K562 (cell line): ENCODE data around the gene STOML3. TPM values are rescaled to one million over a fixed set of nuclear protein-coding genes. Genes with fewer than 3 reads are reported as not detected.

Source experiments
- ATAC-seq: fragments of 200-7000 bp; cut with Tn5 transposase; 3 replicates; pipeline ENCODE4 v1.9.1; 2020; ENCODE audit warnings: moderate library complexity
- BruUV-seq: library from RNA; stranded (reverse); fragments of 400-500 nt; replicated peaks from 2 replicates; lab custom pipeline; 2021; lab: Mats Ljungman, UMichigan
- CTCF ChIA-PET: fragments of 300-600 bp; formaldehyde crosslinking; extraction: SDS; loops from one replicate; lab custom pipeline; 2021; ENCODE audit warnings: low intra/inter-chr PET ratio; lab: Yijun Ruan, JAX
- POLR2A ChIA-PET: fragments of 300-600, 350-650 bp; sonication (Branson Sonifier 250); formaldehyde crosslinking; extraction: SDS; loops from one replicate; lab custom pipeline; 2021; ENCODE audit warnings: antibody characterized with exemption, inconsistent platforms; lab: Yijun Ruan, JAX
- DNase-seq, 4 experiments: peaks; one replicate each; pipeline versions ENCODE4 v3.0.0 to v3.0.0-alpha.2; 2011 to 2018; ENCODE audit warnings: low spot score in 3 of 4, mixed read lengths in 3 of 4; ENCODE audit errors: extremely low read depth in 1 of 4
- FAIRE-seq: peaks from 2 replicates; lab custom pipeline; 2011; peaks lifted over from hg19 to GRCh38; lab: Jason Lieb, UNC
- H2AFZ ChIP-seq: 2 replicates; pipeline ENCODE4 v1.6.0; 2011; ENCODE audit warnings: low read depth, low read length, control low read depth, inconsistent platforms
- H3K27ac ChIP-seq: fragments of 200-600 bp; 3 replicates; pipeline ENCODE4 v1.8.0; 2011; ENCODE audit warnings: low read depth, mild to moderate bottlenecking, control low read depth, inconsistent platforms, low read length, moderate library complexity, mixed read lengths; ENCODE audit errors: extremely low read depth
- H3K27me3 ChIP-seq, 2 experiments: fragments of 300-600 bp in 1 of 2; 2 replicates in 1 of 2; 3 replicates in 1 of 2; pipeline versions ENCODE4 v1.6.0 to v1.8.0; 2011; ENCODE audit warnings: inconsistent platforms in 2 of 2, low read length in 2 of 2, mild to moderate bottlenecking in 1 of 2, mixed read lengths in 1 of 2, moderate library complexity in 1 of 2; ENCODE audit not compliant: control insufficient read depth in 2 of 2, insufficient read depth in 2 of 2
- H3K36me3 ChIP-seq: fragments of 300-600 bp; 3 replicates; pipeline ENCODE4 v1.8.0; 2011; ENCODE audit warnings: mild to moderate bottlenecking, low read length, inconsistent platforms; ENCODE audit not compliant: control insufficient read depth, insufficient read depth
- H3K4me1 ChIP-seq, 2 experiments: fragments of 200-600 bp in 1 of 2; replicated peaks in 1 of 2; 2 replicates in 1 of 2; 3 replicates in 1 of 2; pipeline versions ENCODE4 v1.5.1 to v1.8.0; 2011; ENCODE audit warnings: inconsistent platforms in 2 of 2, low read length in 2 of 2, mild to moderate bottlenecking in 1 of 2, mixed read lengths in 1 of 2, moderate library complexity in 1 of 2; ENCODE audit not compliant: control insufficient read depth in 2 of 2, insufficient read depth in 2 of 2
- H3K4me2 ChIP-seq: 2 replicates; pipeline ENCODE4 v1.6.1; 2011; ENCODE audit warnings: low read length, control low read depth, inconsistent platforms, mixed read lengths; ENCODE audit not compliant: insufficient read depth
- H3K4me3 ChIP-seq: fragments of 200-600 bp; sonication (generic), shearing (Covaris generic); 2 replicates; pipeline ENCODE4 v1.5.1; 2016; ENCODE audit warnings: control low read depth, inconsistent platforms
- H3K79me2 ChIP-seq: fragments of 200-600 bp; 3 replicates; pipeline ENCODE4 v1.8.0; 2011; ENCODE audit warnings: low read length, inconsistent platforms; ENCODE audit not compliant: control insufficient read depth, insufficient read depth
- H3K9ac ChIP-seq, 2 experiments: 2 replicates each; pipeline versions ENCODE4 v1.6.0 to v1.6.1; 2011; ENCODE audit warnings: low read depth in 2 of 2, low read length in 2 of 2, control low read depth in 1 of 2, inconsistent platforms in 1 of 2, mild to moderate bottlenecking in 1 of 2, mixed read lengths in 1 of 2; ENCODE audit not compliant: insufficient read depth in 1 of 2
- H3K9me1 ChIP-seq: one replicate; pipeline ENCODE4 v1.6.0; 2011; ENCODE audit warnings: inconsistent platforms, mild to moderate bottlenecking, low read length, moderate library complexity; ENCODE audit not compliant: control insufficient read depth, insufficient read depth
- H3K9me3 ChIP-seq: replicated peaks from 2 replicates; pipeline ENCODE4 v1.5.1; 2011; ENCODE audit warnings: low read depth, low read length, inconsistent platforms; ENCODE audit not compliant: control insufficient read depth, insufficient read depth
- H4K20me1 ChIP-seq: replicated peaks from 2 replicates; pipeline ENCODE4 v1.6.1; 2011; ENCODE audit warnings: low read length, inconsistent platforms, mixed read lengths; ENCODE audit not compliant: control insufficient read depth, insufficient read depth
- BMI1 ChIP-seq: fragments of 150-350 bp; IDR thresholded peaks from 2 replicates; pipeline ENCODE4 v1.6.1; 2014; ENCODE audit warnings: low read length
- CCAR2 ChIP-seq: fragments of 200-400 bp; formaldehyde crosslinking; IDR thresholded peaks from 2 replicates; pipeline ENCODE4 v1.6.1; 2017; ENCODE audit warnings: mild to moderate bottlenecking, low read depth, low read length
- ID3 ChIP-seq, 2 experiments: fragments of 250-450 bp in 1 of 2; fragments of 450-650 bp in 1 of 2; sonication (Bioruptor Pico) in 1 of 2; IDR thresholded peaks; 2 replicates each; pipeline versions ENCODE4 v1.6.1 to v1.8.0; 2016 to 2021; ENCODE audit warnings: mild to moderate bottlenecking in 2 of 2, moderate library complexity in 2 of 2, missing compliant biosample characterization in 1 of 2, missing genetic modification characterization in 1 of 2
- KAT2B ChIP-seq: IDR thresholded peaks from one replicate; pipeline ENCODE4 v1.6.1; 2012; ENCODE audit warnings: low read depth, mild to moderate bottlenecking, control low read depth, inconsistent platforms, low read length, moderate library complexity
- MCM7 ChIP-seq, 2 experiments: fragments of 450-650 bp; IDR thresholded peaks; 2 replicates each; pipeline ENCODE4 v1.6.1; 2016 to 2018
- SIN3A ChIP-seq, 2 experiments: fragments of 150-350 bp in 1 of 2; IDR thresholded peaks; 2 replicates each; pipeline ENCODE4 v1.6.1; 2011 to 2016; ENCODE audit warnings: borderline replicate concordance in 2 of 2, low read depth in 2 of 2, low read length in 2 of 2, mild to moderate bottlenecking in 2 of 2, moderate library complexity in 2 of 2; ENCODE audit not compliant: control insufficient read depth in 1 of 2
- SMARCB1 ChIP-seq: IDR thresholded peaks from 2 replicates; pipeline ENCODE4 v1.6.1; 2011; ENCODE audit warnings: improper control_type of control experiment, low read depth; ENCODE audit not compliant: insufficient read length
- ZBTB33 ChIP-seq: sonication (generic); formaldehyde crosslinking; IDR thresholded peaks from 2 replicates; pipeline ENCODE4 v1.8.1; 2023; ENCODE audit warnings: mild to moderate bottlenecking, missing genetic modification reagents
- ZBTB43 ChIP-seq: sonication (generic); formaldehyde crosslinking; IDR thresholded peaks from 2 replicates; pipeline ENCODE4 v1.8.0; 2023; ENCODE audit warnings: mild to moderate bottlenecking, missing genetic modification reagents
- ZNF143 ChIP-seq: sonication (generic); formaldehyde crosslinking; IDR thresholded peaks from 2 replicates; pipeline ENCODE4 v1.9.0; 2022; ENCODE audit warnings: mild to moderate bottlenecking, missing genetic modification reagents
- WGBS: fragments of 100-300 bp; shearing (Covaris generic); methylation state at CpG from one replicate; pipeline ENCODE4 v1.1.6; 2016; ENCODE audit warnings: low coverage, mixed read lengths; ENCODE audit not compliant: insufficient coverage; ENCODE audit errors: missing lambda C conversion rate; 5-methylcytosine and 5-hydroxymethylcytosine counted together
- in situ Hi-C: fragments of 300-500 bp; cut with MboI; formaldehyde crosslinking; loops from 4 replicates; pipeline ENCODE4 v1.15.0; 2018; ENCODE audit warnings: inconsistent platforms, mixed read lengths
- intact Hi-C: fragments of 100-400 bp; cut with micrococcal nuclease; formaldehyde crosslinking; loops from 2 replicates; pipeline ENCODE4 v1.14.2; 2022
- polyA plus RNA-seq, 8 experiments: library from polyadenylated mRNA; depleted of rRNA in 4 of 8; stranded (reverse) in 5 of 8; unstranded in 3 of 8; fragments of >200 nt; fragmentation: Nextera tagmentation in 2 of 8; fragmentation: Illumina TruSeq in 1 of 8; extraction: Ambion mirVana in 2 of 8; extraction: Trizol in 1 of 8; gene quantifications; 2 replicates each; pipeline versions ENCODE4 v1.2.1 to v1.2.3, GENCODE V29; 2011 to 2014; ENCODE audit warnings: inconsistent platforms in 1 of 8, missing spikeins in 1 of 8
- total RNA-seq, 7 experiments: library from RNA; depleted of rRNA in 6 of 7; stranded (reverse); fragments of >200 nt in 6 of 7; fragmentation: Illumina TruSeq in 2 of 7; extraction: Trizol in 2 of 7; gene quantifications; 2 replicates each; pipeline versions ENCODE4 v1.2.1 to v1.2.3, GENCODE V29; 2011 to 2021; ENCODE audit warnings: low replicate concordance in 1 of 7

STOML3 gene
- total and polyA plus RNA-seq, 9 of the 15 experiments (the other 6 are each of a cell fraction or from before 2014, with no cell fraction given), result 0.04 TPM; not detected in 8

- no peak for TF ChIP-seq ZBTB43 (CRISPR knock-in tag)
- no peak for TF ChIP-seq BMI1
- TF ChIP-seq MCM7 (IDR thresholded peaks at IDR 0.05), result no peak
- TF ChIP-seq KAT2B, result no peak
Observed at GRCh38 chr13:38947054-38947453, 43.6 kb downstream of the STOML3 start (continued).

GRCh38 chr13:38944219-38944618 is 46.4 kb downstream of the STOML3 start:
- no peak for FAIRE-seq
- Histone ChIP-seq H3K27me3 (no peaks in the 10 kb centered on the region), H3K9me3 (no peaks in the 10 kb centered on the region), H3K9me1 (no peaks in the 10 kb centered on the region), H3K79me2 (no peaks in the 10 kb centered on the region), H4K20me1 (no peaks in the 10 kb centered on the region), H2AFZ (no peak overlapping the region), H3K4me2 (no peak overlapping the region), H3K4me3 (no peak overlapping the region), H3K9ac (no peak overlapping the region), H3K27ac (no peak overlapping the region), H3K4me1 (no peaks in the 10 kb centered on the region), H3K36me3 (no peaks in the 10 kb centered on the region)
- WGBS, result 0% methylated on average over 3 of the region's 3 CpGs
- no peak for DNase-seq
- no peak for ATAC-seq
- in situ Hi-C loops, result no loop called here
- ChIA-PET POLR2A (no interaction called here), CTCF (no interaction called here)
- no peak for TF ChIP-seq SIN3A (IDR thresholded peaks at IDR 0.05; ENCODE audit: borderline replicate concordance in 2 of 2, control insufficient read depth in 1 of 2, low read depth in 2 of 2, low read length in 2 of 2)
- no peak for TF ChIP-seq ZNF143 (CRISPR knock-in tag)
- no peak for TF ChIP-seq ID3 (CRISPR knock-in tag; IDR thresholded peaks at IDR 0.05)
- TF ChIP-seq ID3 (tag; IDR thresholded peaks at IDR 0.05), result no peak
- TF ChIP-seq ZBTB33 (CRISPR knock-in tag), result no peak
- TF ChIP-seq CCAR2, result no peak
- TF ChIP-seq SMARCB1, result no peak
- intact Hi-C loops, result no loop called here
- no TSS peak for BruUV-seq
